ENCODE data around the gene CDS2. TPM values are rescaled to one million over a fixed set of nuclear protein-coding genes. Genes with fewer than 3 reads are reported as not detected.

The CDS2 gene
- total and polyA plus RNA-seq, 2 of the 13 experiments (the other 11 are each of a cell fraction or from before 2014, with no cell fraction given), result 81.3 to 153 TPM

DNA sequence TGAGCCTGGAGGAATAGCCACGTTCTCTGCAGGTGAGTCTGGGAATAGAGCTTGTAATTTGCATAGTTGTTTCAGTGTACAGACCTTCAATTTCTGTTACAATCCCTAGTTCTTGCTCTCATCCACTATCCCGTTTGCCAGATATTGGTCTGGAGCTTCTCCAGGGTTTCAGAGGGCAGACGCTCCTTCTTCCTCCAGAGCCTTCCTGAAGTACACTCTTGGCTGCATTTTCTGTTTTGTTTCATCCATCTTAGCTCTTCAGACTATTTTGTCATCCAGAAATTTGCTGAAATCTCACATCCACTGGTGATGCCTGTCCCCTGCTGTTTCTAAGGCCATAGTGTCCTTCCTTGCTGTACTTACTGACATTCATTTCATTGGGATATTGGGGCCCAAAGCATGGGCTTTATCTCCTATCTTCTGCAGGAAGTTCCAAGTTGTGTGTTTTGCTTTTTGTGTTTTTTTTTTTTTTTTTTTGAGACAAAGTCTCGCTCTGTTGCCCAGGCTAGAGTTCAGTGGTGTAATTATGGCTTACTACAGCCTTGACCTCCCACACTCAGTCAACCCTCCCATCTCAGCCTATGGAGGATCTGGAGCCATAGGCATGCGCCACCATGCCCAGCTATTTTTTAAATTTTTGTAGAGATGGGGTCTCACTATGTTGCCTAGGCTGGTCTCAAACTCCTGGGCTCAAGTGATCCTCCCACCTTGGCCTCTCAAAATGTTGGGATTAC lies 18.7 kb downstream of the CDS2 start (continued):
- TF ChIP-seq ZNF646 (CRISPR knock-in tag; IDR thresholded peaks at IDR 0.05), result peak; percentile 16; the same call in 1 of the 2 replicates
- no peak for TF ChIP-seq TFAP4 (IDR thresholded peaks at IDR 0.05; ENCODE audit: borderline replicate concordance, low read depth)
- 0 out of 2 replicates have a peak, but pooled peaks have one; percentile 37 for TF ChIP-seq SNAPC2 (CRISPR knock-in tag; IDR thresholded peaks at IDR 0.05)
- no peak for TF ChIP-seq MTA1 (CRISPR knock-in tag; IDR thresholded peaks at IDR 0.05; ENCODE audit: borderline replicate concordance)
- no peak for TF ChIP-seq AGO2 (optimal IDR thresholded peaks at IDR 0.05; ENCODE audit: low read depth, low read length)
- no peak for TF ChIP-seq GTF2F1 (IDR thresholded peaks at IDR 0.05; ENCODE audit: low read length)
- TF ChIP-seq TCF12 (IDR thresholded peaks at IDR 0.05), result no peak
- no peak for TF ChIP-seq TCF12 (CRISPR knock-in tag; IDR thresholded peaks at IDR 0.05)
- TF ChIP-seq KMT2A (CRISPR knock-in tag; IDR thresholded peaks at IDR 0.05), result no peak
- TF ChIP-seq ZNF12 (CRISPR knock-in tag; IDR thresholded peaks at IDR 0.05), result no peak
- no peak for TF ChIP-seq ZKSCAN5 (CRISPR knock-in tag; IDR thresholded peaks at IDR 0.05)
- TF ChIP-seq, protein P1, sequence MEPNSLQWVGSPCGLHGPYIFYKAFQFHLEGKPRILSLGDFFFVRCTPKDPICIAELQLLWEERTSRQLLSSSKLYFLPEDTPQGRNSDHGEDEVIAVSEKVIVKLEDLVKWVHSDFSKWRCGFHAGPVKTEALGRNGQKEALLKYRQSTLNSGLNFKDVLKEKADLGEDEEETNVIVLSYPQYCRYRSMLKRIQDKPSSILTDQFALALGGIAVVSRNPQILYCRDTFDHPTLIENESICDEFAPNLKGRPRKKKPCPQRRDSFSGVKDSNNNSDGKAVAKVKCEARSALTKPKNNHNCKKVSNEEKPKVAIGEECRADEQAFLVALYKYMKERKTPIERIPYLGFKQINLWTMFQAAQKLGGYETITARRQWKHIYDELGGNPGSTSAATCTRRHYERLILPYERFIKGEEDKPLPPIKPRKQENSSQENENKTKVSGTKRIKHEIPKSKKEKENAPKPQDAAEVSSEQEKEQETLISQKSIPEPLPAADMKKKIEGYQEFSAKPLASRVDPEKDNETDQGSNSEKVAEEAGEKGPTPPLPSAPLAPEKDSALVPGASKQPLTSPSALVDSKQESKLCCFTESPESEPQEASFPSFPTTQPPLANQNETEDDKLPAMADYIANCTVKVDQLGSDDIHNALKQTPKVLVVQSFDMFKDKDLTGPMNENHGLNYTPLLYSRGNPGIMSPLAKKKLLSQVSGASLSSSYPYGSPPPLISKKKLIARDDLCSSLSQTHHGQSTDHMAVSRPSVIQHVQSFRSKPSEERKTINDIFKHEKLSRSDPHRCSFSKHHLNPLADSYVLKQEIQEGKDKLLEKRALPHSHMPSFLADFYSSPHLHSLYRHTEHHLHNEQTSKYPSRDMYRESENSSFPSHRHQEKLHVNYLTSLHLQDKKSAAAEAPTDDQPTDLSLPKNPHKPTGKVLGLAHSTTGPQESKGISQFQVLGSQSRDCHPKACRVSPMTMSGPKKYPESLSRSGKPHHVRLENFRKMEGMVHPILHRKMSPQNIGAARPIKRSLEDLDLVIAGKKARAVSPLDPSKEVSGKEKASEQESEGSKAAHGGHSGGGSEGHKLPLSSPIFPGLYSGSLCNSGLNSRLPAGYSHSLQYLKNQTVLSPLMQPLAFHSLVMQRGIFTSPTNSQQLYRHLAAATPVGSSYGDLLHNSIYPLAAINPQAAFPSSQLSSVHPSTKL (CRISPR knock-in tag; IDR thresholded peaks at IDR 0.05), result 0 out of 2 replicates have a peak, but pooled peaks have one; percentile 30
- no peak for TF ChIP-seq SOX6 (IDR thresholded peaks at IDR 0.05)
- 0 out of 2 replicates have a peak, but pooled peaks have one; percentile 56 for TF ChIP-seq SOX6 (CRISPR knock-in tag; IDR thresholded peaks at IDR 0.05)
- TF ChIP-seq BRF2 (CRISPR knock-in tag; IDR thresholded peaks at IDR 0.05), result no peak
- TF ChIP-seq SMAD9 (CRISPR knock-in tag; IDR thresholded peaks at IDR 0.05), result no peak
- TF ChIP-seq ZNF644 (CRISPR knock-in tag; IDR thresholded peaks at IDR 0.05; ENCODE audit: low read depth), result peak; percentile 36; the same call in 1 of the 2 replicates
- 0 out of 2 replicates have a peak, but pooled peaks have one; percentile 32 for TF ChIP-seq EHMT2 (IDR thresholded peaks at IDR 0.05; ENCODE audit: borderline replicate concordance, low read depth, low read length)

All from HepG2 (cell line).